ENCODE measurements around the gene MTCL3.

DNA sequence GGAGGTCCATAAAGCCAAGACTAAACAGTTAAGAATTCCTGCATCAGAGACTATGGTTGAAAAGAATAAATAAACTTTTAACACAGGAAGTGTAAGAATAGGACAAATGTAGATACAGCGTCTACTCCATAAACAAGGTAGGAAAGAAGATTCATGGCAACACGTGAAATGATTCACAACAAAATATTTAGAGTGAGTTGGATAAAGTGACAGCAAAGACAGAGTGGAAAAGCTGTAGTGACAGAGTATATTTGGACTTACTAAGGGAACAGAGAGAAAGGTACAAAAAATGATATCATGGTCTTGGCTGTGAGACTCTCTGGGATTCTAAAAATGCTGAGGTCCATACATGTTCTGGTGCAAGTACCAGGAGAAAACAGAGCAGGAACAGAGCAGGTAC is 38.0 kb downstream of the MTCL3 start:
- TF ChIP-seq, protein P1, sequence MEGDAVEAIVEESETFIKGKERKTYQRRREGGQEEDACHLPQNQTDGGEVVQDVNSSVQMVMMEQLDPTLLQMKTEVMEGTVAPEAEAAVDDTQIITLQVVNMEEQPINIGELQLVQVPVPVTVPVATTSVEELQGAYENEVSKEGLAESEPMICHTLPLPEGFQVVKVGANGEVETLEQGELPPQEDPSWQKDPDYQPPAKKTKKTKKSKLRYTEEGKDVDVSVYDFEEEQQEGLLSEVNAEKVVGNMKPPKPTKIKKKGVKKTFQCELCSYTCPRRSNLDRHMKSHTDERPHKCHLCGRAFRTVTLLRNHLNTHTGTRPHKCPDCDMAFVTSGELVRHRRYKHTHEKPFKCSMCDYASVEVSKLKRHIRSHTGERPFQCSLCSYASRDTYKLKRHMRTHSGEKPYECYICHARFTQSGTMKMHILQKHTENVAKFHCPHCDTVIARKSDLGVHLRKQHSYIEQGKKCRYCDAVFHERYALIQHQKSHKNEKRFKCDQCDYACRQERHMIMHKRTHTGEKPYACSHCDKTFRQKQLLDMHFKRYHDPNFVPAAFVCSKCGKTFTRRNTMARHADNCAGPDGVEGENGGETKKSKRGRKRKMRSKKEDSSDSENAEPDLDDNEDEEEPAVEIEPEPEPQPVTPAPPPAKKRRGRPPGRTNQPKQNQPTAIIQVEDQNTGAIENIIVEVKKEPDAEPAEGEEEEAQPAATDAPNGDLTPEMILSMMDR (optimal IDR thresholded peaks at IDR 0.05 in 1 of 3, IDR thresholded peaks at IDR 0.05 in 1 of 3, conservative IDR thresholded peaks at IDR 0.05 in 1 of 3; ENCODE audit: extremely low read depth in 1 of 3, insufficient read depth in 2 of 3, low read length in 3 of 3): no peak
- no peak for TF ChIP-seq EZH2 (IDR thresholded peaks at IDR 0.05; ENCODE audit: low read length)

All from keratinocyte (primary cell).